CD4-positive, CD25-positive, alpha-beta regulatory T cell (primary cell): ENCODE data around the gene CAST. TPM values are rescaled to one million over a fixed set of nuclear protein-coding genes. Genes with fewer than 3 reads are reported as not detected.

Source experiments
- ATAC-seq, 2 donors: fragments of 150-1000 bp; cut with Tn5 transposase; one replicate each; pipeline ENCODE4 v1.10.0; 2021; ENCODE audit warnings: low read depth in 2 of 2, moderate number of reproducible peaks in 2 of 2, moderate library complexity in 1 of 2
- DNase-seq, 3 donors: peaks; one replicate each; pipeline versions ENCODE4 v3.0.0 to v3.0.0-alpha.2; 2012 to 2022; ENCODE audit warnings: mixed read lengths in 1 of 3
- H3K27ac ChIP-seq: one replicate; pipeline ENCODE4 v1.7.0; 2013; ENCODE audit warnings: mild to moderate bottlenecking, low read length; ENCODE audit not compliant: insufficient read depth, poor library complexity, severe bottlenecking
- H3K27me3 ChIP-seq: one replicate; pipeline ENCODE4 v1.7.0; 2013; ENCODE audit warnings: low read length; ENCODE audit not compliant: control insufficient read depth, insufficient read depth
- H3K36me3 ChIP-seq: one replicate; pipeline ENCODE4 v1.7.0; 2013; ENCODE audit warnings: mild to moderate bottlenecking, low read length, moderate library complexity; ENCODE audit not compliant: control insufficient read depth, insufficient read depth
- H3K4me1 ChIP-seq: 2 replicates; pipeline ENCODE4 v1.7.0; 2013; ENCODE audit warnings: mild to moderate bottlenecking, low read length; ENCODE audit not compliant: insufficient read depth, control insufficient read depth, poor library complexity, severe bottlenecking
- H3K4me3 ChIP-seq: one replicate; pipeline ENCODE4 v1.7.0; 2013; ENCODE audit warnings: low read depth, mild to moderate bottlenecking, low read length, moderate library complexity
- H3K9me3 ChIP-seq, 2 experiments: 1 replicate in 1 of 2; 2 replicates in 1 of 2; pipeline ENCODE4 v1.7.0; 2013; ENCODE audit warnings: low read length in 2 of 2, mild to moderate bottlenecking in 1 of 2, moderate library complexity in 1 of 2; ENCODE audit not compliant: control insufficient read depth in 2 of 2
- H3K27ac Mint-ChIP-seq, 3 donors: one replicate each; pipeline ENCODE4 v1.8.0; 2020 to 2022; ENCODE audit warnings: mild to moderate bottlenecking in 3 of 3, mixed read lengths in 3 of 3, moderate library complexity in 2 of 3
- H3K27me3 Mint-ChIP-seq: one replicate; pipeline ENCODE4 v1.8.0; 2022; ENCODE audit warnings: mild to moderate bottlenecking, mixed read lengths
- H3K36me3 Mint-ChIP-seq: one replicate; pipeline ENCODE4 v1.8.0; 2020; ENCODE audit warnings: mixed read lengths
- H3K4me1 Mint-ChIP-seq, 4 donors: one replicate each; pipeline ENCODE4 v1.8.0; 2020 to 2022; ENCODE audit warnings: mixed read lengths in 4 of 4, mild to moderate bottlenecking in 1 of 4
- H3K4me3 Mint-ChIP-seq, 4 donors: one replicate each; pipeline ENCODE4 v1.8.0; 2020 to 2022; ENCODE audit warnings: mild to moderate bottlenecking in 4 of 4, mixed read lengths in 4 of 4, moderate library complexity in 3 of 4
- H3K9me3 Mint-ChIP-seq, 7 donors: one replicate each; pipeline ENCODE4 v1.8.0; 2020 to 2022; ENCODE audit warnings: mixed read lengths in 7 of 7, mild to moderate bottlenecking in 3 of 7, moderate library complexity in 2 of 7
- polyA plus RNA-seq, 4 donors: library from polyadenylated mRNA; unstranded; fragments of 300-500 nt; fragmentation: Illumina TruSeq; gene quantifications; one replicate each; pipeline ENCODE4 v1.2.3, GENCODE V29; 2021
- total RNA-seq: library from RNA; stranded (reverse); gene quantifications from one replicate; pipeline ENCODE4 v1.2.3, GENCODE V29; 2022

The CAST gene
- total and polyA plus RNA-seq, 5 donors from 2014 or later, result 37.8 to 374 (median 48.2) TPM

DNA sequence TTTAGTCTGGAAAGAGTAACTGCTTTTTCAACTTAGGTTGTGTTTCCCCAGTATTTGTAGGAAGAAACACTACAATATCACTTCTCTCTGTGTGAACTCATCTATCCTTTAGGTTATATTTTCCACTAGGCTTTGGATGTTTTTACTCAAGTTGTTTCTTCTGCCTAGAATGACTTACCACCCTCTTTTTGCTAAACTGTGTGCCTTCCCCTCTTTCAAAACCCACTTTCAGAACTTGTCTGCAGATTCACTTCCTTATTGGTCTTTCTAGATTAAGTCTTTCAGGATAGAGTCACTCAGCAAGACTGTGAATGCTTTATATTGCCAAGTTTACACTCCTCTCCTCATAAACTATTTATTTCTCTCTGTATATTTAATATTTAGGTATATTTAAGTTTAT, 14.2 kb upstream of the CAST start:
- Mint-ChIP-seq H3K36me3 (no peaks in the 10 kb centered on the region), H3K4me3 (no peak overlapping the region), H3K27ac (no peak overlapping the region), H3K4me1 (peaks cover 0 to 2% (median 0%) of the 10 kb centered on the region in 4 donors), H3K9me3 (no peaks in the 10 kb centered on the region), H3K27me3 (peaks cover 13% of the 10 kb centered on the region)
- no peak overlapping the region for H3K27ac ChIP-seq
- no peaks in the 10 kb centered on the region for H3K9me3 ChIP-seq
- DNase-seq (no peak), ATAC-seq (no peak)
- no peaks in the 10 kb centered on the region for H3K4me1 ChIP-seq
- no peak overlapping the region for H3K4me3 ChIP-seq
- H3K36me3 ChIP-seq, result no peaks in the 10 kb centered on the region
- peaks cover 8% of the 10 kb centered on the region for H3K27me3 ChIP-seq

DNA sequence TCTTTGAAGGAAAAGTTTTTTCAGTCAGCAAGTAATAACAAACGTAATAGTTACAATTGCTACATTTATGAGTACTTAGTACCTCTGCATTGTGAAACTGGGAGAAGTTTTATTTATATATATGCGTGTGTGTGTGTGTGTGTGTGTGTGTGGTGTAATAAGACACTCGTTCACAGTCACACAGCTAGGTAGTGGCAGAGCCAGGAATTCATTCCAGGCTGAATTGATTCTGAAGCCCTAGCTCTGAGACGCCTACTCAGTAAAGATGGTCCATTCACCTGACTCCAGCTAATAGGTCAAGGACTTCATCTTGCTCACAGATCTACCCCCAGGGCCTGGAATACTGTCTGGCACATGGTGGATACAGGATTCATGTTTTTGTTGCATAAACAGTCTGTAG, 13.6 kb upstream of the CAST start:
- no peak overlapping the region for H3K4me3 Mint-ChIP-seq
- H3K9me3 Mint-ChIP-seq, result no peaks in the 10 kb centered on the region
- H3K36me3 Mint-ChIP-seq, result no peaks in the 10 kb centered on the region
- Histone ChIP-seq H3K36me3 (no peaks in the 10 kb centered on the region), H3K4me3 (no peak overlapping the region), H3K9me3 (no peaks in the 10 kb centered on the region), H3K27me3 (peaks cover 8% of the 10 kb centered on the region), H3K27ac (no peak overlapping the region), H3K4me1 (no peaks in the 10 kb centered on the region)
- no peak for DNase-seq
- H3K27me3 Mint-ChIP-seq, result peaks cover 13% of the 10 kb centered on the region
- ATAC-seq, result no peak
- peaks cover 0 to 2% (median 0%) of the 10 kb centered on the region in 4 donors for H3K4me1 Mint-ChIP-seq
- H3K27ac Mint-ChIP-seq, result no peak overlapping the region

DNA sequence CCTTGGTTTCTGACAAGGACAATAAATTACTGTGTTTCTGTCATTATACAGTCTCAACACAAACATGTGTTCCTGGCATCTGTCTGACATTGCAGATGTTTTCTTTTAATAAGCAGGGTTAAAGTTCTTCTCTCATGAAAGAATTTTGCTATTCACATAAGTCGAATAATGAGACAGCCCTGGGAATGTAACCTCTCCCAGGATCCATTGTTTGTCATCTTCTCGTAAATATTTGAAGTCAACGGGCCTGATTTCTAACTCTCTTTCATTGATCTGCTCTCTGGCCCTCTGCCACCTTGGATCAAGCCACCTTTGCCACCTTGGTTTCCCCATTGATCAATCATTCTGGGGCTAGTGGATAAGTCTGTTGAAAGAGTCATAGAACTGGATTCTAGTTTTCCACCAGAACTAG, 12.9 kb upstream of the CAST start:
- Mint-ChIP-seq H3K27me3 (peaks cover 16% of the 10 kb centered on the region), H3K4me1 (peaks cover 0 to 2% (median under 1%) of the 10 kb centered on the region in 4 donors), H3K4me3 (no peak overlapping the region), H3K36me3 (no peaks in the 10 kb centered on the region), H3K9me3 (no peaks in the 10 kb centered on the region), H3K27ac (no peak overlapping the region)
- DNase-seq (no peak), ATAC-seq (no peak)
- no peaks in the 10 kb centered on the region for H3K9me3 ChIP-seq
- no peak overlapping the region for H3K4me3 ChIP-seq
- H3K27me3 ChIP-seq, result peaks cover 8% of the 10 kb centered on the region
- no peaks in the 10 kb centered on the region for H3K4me1 ChIP-seq
- H3K27ac ChIP-seq, result no peak overlapping the region
- no peaks in the 10 kb centered on the region for H3K36me3 ChIP-seq

DNA sequence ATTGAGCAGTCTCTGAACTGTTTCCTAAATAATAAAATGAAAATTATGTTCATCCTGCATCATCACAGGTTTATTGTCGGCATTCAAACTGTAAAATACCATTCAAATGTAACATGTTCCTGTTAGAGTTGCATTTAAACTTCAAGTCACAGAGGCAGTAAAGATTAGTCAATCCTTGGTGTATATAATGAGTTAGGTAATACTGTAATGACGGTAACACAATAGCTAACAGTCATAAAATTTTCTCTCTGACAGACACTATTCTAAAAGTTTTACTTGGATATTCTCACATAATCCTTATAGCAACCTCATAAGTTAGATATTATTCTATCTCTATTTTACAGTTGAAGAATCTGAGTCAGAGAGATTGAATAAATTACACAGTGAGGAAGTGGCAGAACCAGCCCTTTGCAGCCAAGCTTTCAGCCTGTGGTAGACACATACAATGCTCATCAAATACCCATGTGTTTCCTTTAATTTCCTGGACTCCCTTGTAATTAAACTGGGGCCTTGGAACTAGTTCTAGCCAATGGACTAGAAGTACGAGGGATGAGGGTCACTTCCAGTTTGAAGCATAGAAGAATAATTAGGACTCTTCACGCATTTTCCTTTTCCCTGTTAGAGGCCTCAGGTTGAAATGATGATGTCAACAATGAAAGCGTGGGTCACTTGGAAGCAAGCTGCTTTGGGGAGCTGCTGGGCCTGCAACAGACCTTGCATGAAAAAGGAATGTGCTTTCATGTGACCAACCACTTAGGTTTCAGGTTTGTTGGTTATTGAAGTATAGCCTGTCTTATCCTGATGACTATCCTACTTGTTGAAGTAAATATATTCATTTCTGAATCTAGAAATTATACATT, 12.3 kb upstream of the CAST start:
- Histone ChIP-seq H3K9me3 (no peaks in the 10 kb centered on the region), H3K4me1 (no peaks in the 10 kb centered on the region), H3K4me3 (no peak overlapping the region), H3K36me3 (no peaks in the 10 kb centered on the region), H3K27me3 (peaks cover 9% of the 10 kb centered on the region), H3K27ac (no peak overlapping the region)
- peaks cover 20% of the 10 kb centered on the region for H3K27me3 Mint-ChIP-seq
- DNase-seq (no peak), ATAC-seq (no peak)
- H3K36me3 Mint-ChIP-seq, result no peaks in the 10 kb centered on the region
- H3K4me1 Mint-ChIP-seq, result peaks cover 0 to 7% (median 2%) of the 10 kb centered on the region in 4 donors
- no peak overlapping the region for H3K27ac Mint-ChIP-seq
- no peaks in the 10 kb centered on the region for H3K9me3 Mint-ChIP-seq
- no peak overlapping the region for H3K4me3 Mint-ChIP-seq

DNA sequence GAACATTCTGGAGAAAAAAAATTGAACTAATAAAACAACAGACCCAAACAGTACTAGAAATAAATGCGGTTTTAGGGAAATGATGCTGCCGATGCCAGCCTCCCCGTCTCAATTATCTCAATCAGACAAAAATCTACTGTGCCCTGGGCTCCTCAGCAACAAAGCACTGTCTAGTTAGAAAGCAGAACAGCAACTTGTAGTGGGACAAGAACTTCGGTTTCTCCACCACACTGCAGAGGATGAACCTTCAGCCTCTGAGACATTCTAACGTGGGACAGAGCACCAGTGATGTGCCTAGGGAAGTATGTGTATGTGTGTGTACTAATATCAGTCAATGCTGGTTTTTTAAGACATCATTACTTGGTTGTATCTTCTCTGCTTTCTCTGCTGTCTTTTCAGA, 11.1 kb upstream of the CAST start:
- H3K9me3 ChIP-seq, result no peaks in the 10 kb centered on the region
- no peak overlapping the region for H3K27ac Mint-ChIP-seq
- peaks cover 2 to 16% (median 4%) of the 10 kb centered on the region in 4 donors for H3K4me1 Mint-ChIP-seq
- H3K4me1 ChIP-seq, result peaks cover under 1% of the 10 kb centered on the region
- H3K27me3 ChIP-seq, result peaks cover 11% of the 10 kb centered on the region
- H3K36me3 Mint-ChIP-seq, result no peaks in the 10 kb centered on the region
- no peaks in the 10 kb centered on the region for H3K36me3 ChIP-seq
- no peak for DNase-seq
- no peak overlapping the region for H3K27ac ChIP-seq
- ATAC-seq, result no peak
- no peak overlapping the region for H3K4me3 ChIP-seq
- H3K4me3 Mint-ChIP-seq, result no peak overlapping the region
- H3K27me3 Mint-ChIP-seq, result peaks cover 26% of the 10 kb centered on the region
- H3K9me3 Mint-ChIP-seq, result no peaks in the 10 kb centered on the region

DNA sequence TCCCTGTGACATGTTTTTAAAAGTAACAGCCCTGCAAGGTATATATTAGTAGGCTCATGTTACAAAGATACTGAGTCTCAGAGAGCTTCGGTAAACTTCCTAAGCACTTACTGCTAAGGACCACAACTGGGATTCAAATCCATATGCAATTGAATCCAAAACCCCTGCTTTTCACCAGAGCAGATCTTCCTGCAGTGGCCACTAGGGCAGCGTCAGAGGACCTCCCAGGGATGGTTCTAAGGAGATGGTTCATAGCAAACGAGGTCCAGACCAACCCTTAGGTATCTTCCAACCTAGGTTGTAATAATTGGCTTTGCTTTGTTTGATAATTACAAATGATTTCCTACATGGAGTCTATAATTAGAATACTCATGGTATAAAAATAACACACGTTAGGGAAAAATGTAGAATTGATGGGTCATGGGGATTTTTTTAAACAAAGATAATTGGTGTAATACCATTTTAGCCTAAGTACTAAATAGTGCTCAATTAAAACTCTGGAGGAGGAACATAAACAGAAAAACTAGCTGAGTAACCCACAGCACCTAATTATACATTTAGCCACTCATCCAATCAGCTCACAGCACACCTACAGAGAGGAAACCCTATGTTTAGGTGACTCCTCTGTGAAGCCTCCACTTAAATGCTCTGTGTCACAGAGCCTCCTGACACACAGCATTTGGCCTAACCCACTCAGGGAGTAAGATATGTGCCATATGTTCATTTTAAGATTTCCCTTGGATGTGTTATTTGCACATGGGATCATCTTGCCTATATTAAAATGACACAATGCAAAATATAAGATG, 10.0 kb upstream of the CAST start:
- no peak for DNase-seq
- H3K27me3 ChIP-seq, result peaks cover 11% of the 10 kb centered on the region
- Mint-ChIP-seq H3K36me3 (no peaks in the 10 kb centered on the region), H3K27me3 (peaks cover 34% of the 10 kb centered on the region), H3K4me1 (peaks cover 8 to 27% (median 10%) of the 10 kb centered on the region in 4 donors), H3K9me3 (no peaks in the 10 kb centered on the region), H3K27ac (no peak overlapping the region), H3K4me3 (no peak overlapping the region)
- no peaks in the 10 kb centered on the region for H3K9me3 ChIP-seq
- no peaks in the 10 kb centered on the region for H3K36me3 ChIP-seq
- H3K4me3 ChIP-seq, result no peak overlapping the region
- no peak overlapping the region for H3K27ac ChIP-seq
- peaks cover 12% of the 10 kb centered on the region for H3K4me1 ChIP-seq
- ATAC-seq, result no peak

DNA sequence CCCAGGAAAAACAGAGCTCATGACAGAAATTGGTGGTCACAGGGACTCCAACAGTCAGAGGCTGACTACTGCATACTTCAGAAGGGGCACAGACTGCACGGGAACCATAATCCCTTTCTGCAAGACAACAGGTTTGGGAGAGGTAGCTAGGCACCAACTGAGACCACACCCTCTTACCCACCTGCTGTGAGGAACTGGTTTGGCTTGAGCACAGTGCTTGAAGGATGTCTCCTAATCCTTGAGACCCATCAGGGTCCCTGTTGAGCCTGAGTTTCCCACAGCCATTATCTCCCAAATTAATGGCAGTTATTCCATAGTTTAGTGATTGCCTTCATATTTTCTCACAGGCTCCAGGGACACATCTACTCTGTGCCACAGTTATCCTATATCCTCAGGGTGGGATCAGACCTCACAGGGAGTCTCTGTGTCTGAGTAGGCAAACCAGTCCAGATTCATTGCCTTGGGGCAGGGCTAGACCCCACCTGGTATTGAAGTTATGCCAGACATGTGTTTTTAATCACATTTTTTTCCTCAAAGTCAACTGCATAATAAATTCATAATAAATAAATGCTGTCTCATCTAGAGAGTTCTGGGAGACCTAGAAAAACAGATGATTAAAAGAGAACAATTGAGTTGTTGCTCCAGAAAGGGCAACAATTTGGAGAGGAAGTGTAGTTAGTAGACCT, 9.3 kb upstream of the CAST start:
- peaks cover 16% of the 10 kb centered on the region for H3K4me1 ChIP-seq
- no peak overlapping the region for H3K27ac Mint-ChIP-seq
- peaks cover 36% of the 10 kb centered on the region for H3K27me3 Mint-ChIP-seq
- no peaks in the 10 kb centered on the region for H3K9me3 ChIP-seq
- ATAC-seq (no peak), DNase-seq (no peak)
- peaks cover 11% of the 10 kb centered on the region for H3K27me3 ChIP-seq
- no peak overlapping the region for H3K4me3 Mint-ChIP-seq
- H3K4me3 ChIP-seq, result no peak overlapping the region
- peaks cover 10 to 31% (median 13%) of the 10 kb centered on the region in 4 donors for H3K4me1 Mint-ChIP-seq
- H3K9me3 Mint-ChIP-seq, result no peaks in the 10 kb centered on the region
- H3K36me3 Mint-ChIP-seq, result no peaks in the 10 kb centered on the region
- no peak overlapping the region for H3K27ac ChIP-seq
- no peaks in the 10 kb centered on the region for H3K36me3 ChIP-seq
